A549 (cell line): ENCODE results near the gene PYGL.

Experiments
- CHD2 ChIP-seq: fragments of 150-350 bp; IDR thresholded peaks from 2 replicates; pipeline ENCODE4 v1.6.1; 2014; ENCODE audit warnings: low read length; ENCODE audit not compliant: partially characterized antibody
- CTCF ChIP-seq: fragments of >200 bp; sonication (Bioruptor Twin); formaldehyde crosslinking; IDR thresholded peaks from 3 replicates; pipeline ENCODE4 v1.5.1; 2016
- EP300 ChIP-seq, 2 experiments: fragments of >200 bp; sonication (Bioruptor Twin); formaldehyde crosslinking; IDR thresholded peaks; 2 replicates in 1 of 2; 3 replicates in 1 of 2; pipeline ENCODE4 v1.6.1; 2016 to 2017
- KDM1A ChIP-seq: fragments of 200-600 bp; sonication (generic); IDR thresholded peaks from 2 replicates; pipeline ENCODE4 v1.6.1; 2016; ENCODE audit warnings: low read depth, mild to moderate bottlenecking
- RCOR1 ChIP-seq: fragments of 150-350 bp; IDR thresholded peaks from 2 replicates; pipeline ENCODE4 v1.6.1; 2014; ENCODE audit warnings: antibody characterized with exemption, low read length, low read depth
- USF2 ChIP-seq: fragments of 450-650 bp; IDR thresholded peaks from 2 replicates; pipeline ENCODE4 v1.6.1; 2014; ENCODE audit warnings: antibody characterized with exemption

- TF ChIP-seq USF2, result no peak
- TF ChIP-seq CHD2, result no peak
- TF ChIP-seq EP300 (IDR thresholded peaks at IDR 0.05), result no peak
- no peak for TF ChIP-seq RCOR1
- no peak for TF ChIP-seq CTCF
- no peak for TF ChIP-seq KDM1A
These were observed 52.0 kb downstream of the PYGL start for GRCh38 chr14:50892255-50892654.
